Stimulated activated memory B cell treated with anti-CD40 and anti-IgM and Interleukin-4, amounts not matched to agents 10 μg/mL and 1 μg/mL and 100 μg/mL, for 72 hours (primary cell): ENCODE measurements around the gene TEKT2.

ENCODE experiments used
- ATAC-seq: fragments of 150-1000 bp; cut with Tn5 transposase; 2 replicates; pipeline ENCODE4 v1.10.0; 2021
- H3K27ac Mint-ChIP-seq: one replicate; pipeline ENCODE4 v1.8.0; 2022; ENCODE audit warnings: mild to moderate bottlenecking, mixed read lengths
- H3K27me3 Mint-ChIP-seq: one replicate; pipeline ENCODE4 v1.8.0; 2022; ENCODE audit warnings: mixed read lengths
- H3K36me3 Mint-ChIP-seq: one replicate; pipeline ENCODE4 v1.8.0; 2022; ENCODE audit warnings: mixed read lengths
- H3K4me1 Mint-ChIP-seq: one replicate; pipeline ENCODE4 v1.8.0; 2022; ENCODE audit warnings: mixed read lengths
- H3K4me3 Mint-ChIP-seq: one replicate; pipeline ENCODE4 v1.8.0; 2022; ENCODE audit warnings: mild to moderate bottlenecking, moderate library complexity, mixed read lengths
- H3K9me3 Mint-ChIP-seq: one replicate; pipeline ENCODE4 v1.8.0; 2022; ENCODE audit warnings: mixed read lengths

Gene TEKT2

DNA sequence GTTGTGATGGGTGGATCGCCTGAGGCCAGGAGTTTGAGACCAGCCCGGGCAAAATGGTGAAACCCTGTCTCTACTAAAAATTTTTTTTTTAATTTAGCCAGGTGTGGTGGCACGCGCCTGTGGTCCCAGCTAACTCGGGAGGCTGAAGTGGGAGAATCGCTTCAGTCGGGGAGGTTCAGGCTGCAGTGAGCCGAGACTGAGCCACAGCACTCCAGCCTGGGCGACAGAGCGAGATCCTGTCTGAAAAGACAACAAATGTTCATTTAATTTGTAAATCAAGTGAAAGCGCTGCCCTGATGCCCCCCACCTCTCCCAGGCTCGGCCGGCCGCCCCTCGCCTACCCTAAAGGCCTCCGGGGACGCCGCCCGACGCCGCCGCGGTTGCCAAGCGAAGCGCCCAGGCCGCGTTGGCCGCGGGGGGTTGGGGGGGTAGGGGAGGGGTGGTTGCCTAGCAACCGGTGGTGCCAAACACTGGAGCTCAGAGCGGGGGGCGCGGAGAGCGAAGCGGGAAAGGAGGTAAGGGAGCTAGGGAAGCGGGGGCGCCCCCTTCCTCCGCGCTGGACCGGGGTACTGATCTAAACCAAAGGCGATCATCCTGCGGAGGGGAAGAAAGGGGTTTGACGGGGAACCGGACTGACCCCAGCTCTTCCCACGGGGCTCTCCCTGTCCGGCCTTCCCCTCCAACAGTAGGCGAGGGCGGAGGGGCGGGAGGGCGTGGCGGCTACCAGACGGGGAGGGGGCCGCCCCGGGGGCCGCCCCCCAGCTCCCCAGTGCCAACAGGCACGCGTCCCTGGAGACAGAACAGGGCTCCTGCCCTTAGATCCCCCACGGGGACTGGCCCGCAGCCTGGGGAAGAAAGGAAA lies at the start of gene TEKT2:
Gene TEKT2 (plus strand): TSS at position 460 of the 862 bp plus-strand sequence. CDS start 828 bp downstream, outside the sequence.
- Mint-ChIP-seq H3K36me3 (no peaks in the 10 kb centered on the region), H3K4me1 (peaks cover under 1% of the 10 kb centered on the region), H3K27ac (no peak within 1 kb of the TSS), H3K4me3 (peak within 1 kb of the TSS; percentile 58), H3K9me3 (no peaks in the 10 kb centered on the region), H3K27me3 (peaks cover 46% of the 10 kb centered on the region)
- ATAC-seq = no peak

GRCh38 chr1:36034692-36035091 lies 49.2 kb upstream of the TEKT2 start:
- Mint-ChIP-seq H3K27ac (no peak overlapping the region), H3K36me3 (peaks cover 48% of the 10 kb centered on the region), H3K9me3 (no peaks in the 10 kb centered on the region), H3K27me3 (no peaks in the 10 kb centered on the region), H3K4me3 (no peak overlapping the region), H3K4me1 (no peaks in the 10 kb centered on the region)
- ATAC-seq = no peak

DNA sequence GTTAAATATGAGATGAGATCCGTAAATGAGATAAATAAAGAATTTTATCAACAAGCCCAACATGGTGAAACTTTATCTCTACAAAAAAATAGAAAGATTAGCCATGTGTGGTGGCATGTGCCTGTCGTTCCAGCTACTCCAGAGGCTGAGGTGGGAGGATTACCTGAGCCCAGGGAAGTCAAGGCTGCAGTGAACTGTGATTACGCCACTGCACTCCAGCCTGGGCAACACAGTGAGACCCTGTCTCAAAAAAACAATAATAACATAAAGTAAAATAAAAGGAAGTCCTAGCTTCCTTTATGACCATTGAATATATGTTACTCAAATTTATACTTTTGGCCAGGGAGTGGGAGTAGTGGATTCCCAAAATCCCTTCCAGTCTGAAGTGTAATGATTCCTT lies 48.7 kb upstream of the TEKT2 start:
- no peaks in the 10 kb centered on the region for H3K9me3 Mint-ChIP-seq
- ATAC-seq = no peak
- H3K27me3 Mint-ChIP-seq = no peaks in the 10 kb centered on the region
- H3K36me3 Mint-ChIP-seq = peaks cover 48% of the 10 kb centered on the region
- H3K27ac Mint-ChIP-seq = no peak overlapping the region
- H3K4me3 Mint-ChIP-seq = no peak overlapping the region
- no peaks in the 10 kb centered on the region for H3K4me1 Mint-ChIP-seq

DNA sequence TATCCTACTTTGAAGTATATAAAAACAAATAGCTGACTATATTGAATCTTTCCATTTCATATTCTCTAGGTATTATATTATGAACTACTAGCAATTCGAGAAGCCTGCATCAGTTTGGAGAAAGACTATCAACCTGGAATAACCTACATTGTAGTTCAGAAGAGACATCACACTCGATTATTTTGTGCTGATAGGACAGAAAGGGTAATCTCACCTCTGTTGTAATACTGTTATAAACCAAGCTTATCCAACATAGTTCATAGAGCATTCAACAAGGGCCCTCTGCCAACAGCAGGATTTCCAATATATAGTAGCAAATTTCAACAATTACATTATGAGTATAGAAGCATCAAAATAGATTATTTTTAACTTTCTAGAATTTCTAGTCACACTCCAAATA lies 43.7 kb upstream of the TEKT2 start:
- Mint-ChIP-seq H3K9me3 (no peaks in the 10 kb centered on the region), H3K27me3 (no peaks in the 10 kb centered on the region), H3K4me1 (no peaks in the 10 kb centered on the region), H3K36me3 (peaks cover 38% of the 10 kb centered on the region), H3K27ac (no peak overlapping the region), H3K4me3 (no peak overlapping the region)
- ATAC-seq = no peak

DNA sequence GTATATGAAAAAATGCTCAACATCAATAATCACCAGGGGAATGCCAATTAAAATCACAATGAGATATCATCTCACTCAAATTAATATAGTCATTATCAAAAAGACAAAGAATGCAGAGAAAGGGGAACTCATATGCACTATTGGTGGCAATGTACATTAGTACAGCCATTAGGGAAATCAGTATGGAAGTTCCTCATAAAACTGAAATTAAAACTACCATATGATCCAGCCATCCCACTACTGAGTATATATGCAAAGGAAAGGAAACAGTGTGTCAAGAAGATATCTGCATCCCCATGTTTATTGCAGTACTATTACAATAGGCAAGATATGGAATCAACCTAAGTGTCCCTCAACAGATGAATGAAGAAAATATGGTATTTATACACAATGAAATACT lies 32.1 kb upstream of the TEKT2 start:
- no peaks in the 10 kb centered on the region for H3K4me1 Mint-ChIP-seq
- peaks cover 61% of the 10 kb centered on the region for H3K36me3 Mint-ChIP-seq
- ATAC-seq = no peak
- no peaks in the 10 kb centered on the region for H3K27me3 Mint-ChIP-seq
- H3K9me3 Mint-ChIP-seq = peaks cover 6% of the 10 kb centered on the region
- H3K27ac Mint-ChIP-seq = no peak overlapping the region
- no peak overlapping the region for H3K4me3 Mint-ChIP-seq

GRCh38 chr1:36053978-36054377 lies 29.9 kb upstream of the TEKT2 start:
- ATAC-seq = no peak
- no peak overlapping the region for H3K27ac Mint-ChIP-seq
- H3K36me3 Mint-ChIP-seq = peaks cover 40% of the 10 kb centered on the region

GRCh38 chr1:36055706-36056105 lies 28.2 kb upstream of the TEKT2 start:
- no peaks in the 10 kb centered on the region for H3K9me3 Mint-ChIP-seq
- H3K27ac Mint-ChIP-seq = no peak overlapping the region
- H3K27me3 Mint-ChIP-seq = no peaks in the 10 kb centered on the region
- H3K36me3 Mint-ChIP-seq = peaks cover 33% of the 10 kb centered on the region
- ATAC-seq = no peak
- H3K4me1 Mint-ChIP-seq = no peaks in the 10 kb centered on the region
- H3K4me3 Mint-ChIP-seq = no peak overlapping the region

More at GRCh38 chr1:36053978-36054377, 29.9 kb upstream of the TEKT2 start:
- Mint-ChIP-seq H3K9me3 (no peaks in the 10 kb centered on the region), H3K4me1 (no peaks in the 10 kb centered on the region), H3K27me3 (no peaks in the 10 kb centered on the region), H3K4me3 (no peak overlapping the region)

GRCh38 chr1:36062315-36062714 lies 21.6 kb upstream of the TEKT2 start:
- no peak overlapping the region for H3K27ac Mint-ChIP-seq
- ATAC-seq = no peak
- peaks cover 5% of the 10 kb centered on the region for H3K36me3 Mint-ChIP-seq
- H3K4me3 Mint-ChIP-seq = no peak overlapping the region
- H3K9me3 Mint-ChIP-seq = no peaks in the 10 kb centered on the region
- no peaks in the 10 kb centered on the region for H3K27me3 Mint-ChIP-seq
- H3K4me1 Mint-ChIP-seq = no peaks in the 10 kb centered on the region

DNA sequence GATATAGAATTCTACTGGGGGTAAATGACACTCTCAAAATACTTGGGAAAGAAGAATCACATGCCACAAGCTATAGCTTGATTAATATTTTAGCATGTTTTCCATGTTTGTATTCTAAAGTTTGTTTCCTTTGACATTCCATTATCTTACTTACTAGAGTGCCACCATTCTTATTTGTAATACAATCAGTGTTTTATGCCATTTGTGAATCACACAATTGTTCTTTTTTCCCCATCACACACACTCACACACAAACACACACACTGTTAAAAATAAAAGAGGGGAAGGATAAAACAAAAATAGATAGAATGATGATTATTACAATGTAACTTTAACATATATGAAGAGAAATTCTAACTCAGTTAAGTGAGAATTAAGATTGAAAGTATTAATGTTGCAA lies 16.0 kb upstream of the TEKT2 start:
- ATAC-seq = no peak
- H3K27me3 Mint-ChIP-seq = no peaks in the 10 kb centered on the region

DNA sequence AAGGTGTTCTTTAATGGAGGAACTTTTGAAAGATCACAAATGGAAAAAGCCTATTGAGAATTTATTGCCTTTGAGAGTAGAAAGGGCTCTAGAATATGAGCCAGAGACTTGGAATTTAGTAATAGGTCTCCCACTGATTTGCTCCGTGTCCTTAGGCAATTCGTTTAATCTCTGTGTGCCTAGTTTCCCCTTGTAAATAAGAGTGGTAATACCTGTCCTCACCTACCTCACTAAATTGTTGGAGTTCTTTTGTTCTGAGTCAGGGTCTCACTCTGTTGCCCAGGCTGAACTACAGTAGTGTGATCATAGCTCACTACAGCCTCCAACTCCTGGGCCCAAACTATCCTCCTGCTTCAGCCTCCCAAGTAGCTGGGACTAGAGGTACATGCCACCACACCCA lies 15.0 kb upstream of the TEKT2 start:
- H3K36me3 Mint-ChIP-seq = no peaks in the 10 kb centered on the region
- H3K4me1 Mint-ChIP-seq = no peaks in the 10 kb centered on the region
- no peak overlapping the region for H3K4me3 Mint-ChIP-seq
- no peaks in the 10 kb centered on the region for H3K27me3 Mint-ChIP-seq
- H3K9me3 Mint-ChIP-seq = no peaks in the 10 kb centered on the region
- no peak for ATAC-seq
- no peak overlapping the region for H3K27ac Mint-ChIP-seq

More for the DNA sequence above, 16.0 kb upstream of the TEKT2 start:
- no peak overlapping the region for H3K4me3 Mint-ChIP-seq
- H3K36me3 Mint-ChIP-seq = no peaks in the 10 kb centered on the region
- H3K4me1 Mint-ChIP-seq = no peaks in the 10 kb centered on the region
- no peak overlapping the region for H3K27ac Mint-ChIP-seq
- no peaks in the 10 kb centered on the region for H3K9me3 Mint-ChIP-seq

DNA sequence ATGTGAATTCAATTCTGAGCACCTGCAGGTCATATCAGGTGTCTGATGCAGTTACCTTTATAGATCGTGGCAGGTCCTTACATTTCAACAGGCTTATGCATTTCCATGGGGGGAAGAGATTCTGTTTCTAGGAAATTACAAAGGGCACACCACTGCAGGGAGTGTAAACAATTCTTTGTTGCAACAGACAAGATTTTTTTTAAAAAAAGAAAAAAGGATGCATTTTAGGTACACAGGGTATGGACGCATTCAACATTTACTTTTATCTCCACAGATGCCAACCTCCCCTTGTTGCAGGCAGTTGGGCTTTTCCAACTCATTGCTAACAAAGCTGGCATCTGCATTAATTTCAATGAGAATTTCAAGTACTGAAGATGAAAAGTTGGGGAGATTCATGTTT lies 13.5 kb upstream of the TEKT2 start:
- Mint-ChIP-seq H3K36me3 (no peaks in the 10 kb centered on the region), H3K4me3 (no peak overlapping the region), H3K27ac (no peak overlapping the region), H3K4me1 (no peaks in the 10 kb centered on the region), H3K9me3 (no peaks in the 10 kb centered on the region), H3K27me3 (no peaks in the 10 kb centered on the region)
- no peak for ATAC-seq

- ATAC-seq = no peak
- H3K4me1 Mint-ChIP-seq = no peaks in the 10 kb centered on the region
- H3K27me3 Mint-ChIP-seq = peaks cover 24% of the 10 kb centered on the region
- H3K9me3 Mint-ChIP-seq = no peaks in the 10 kb centered on the region
- H3K36me3 Mint-ChIP-seq = no peaks in the 10 kb centered on the region
- H3K27ac Mint-ChIP-seq = no peak overlapping the region
- no peak overlapping the region for H3K4me3 Mint-ChIP-seq
These were observed 6.8 kb upstream of the TEKT2 start for GRCh38 chr1:36076979-36077573.

DNA sequence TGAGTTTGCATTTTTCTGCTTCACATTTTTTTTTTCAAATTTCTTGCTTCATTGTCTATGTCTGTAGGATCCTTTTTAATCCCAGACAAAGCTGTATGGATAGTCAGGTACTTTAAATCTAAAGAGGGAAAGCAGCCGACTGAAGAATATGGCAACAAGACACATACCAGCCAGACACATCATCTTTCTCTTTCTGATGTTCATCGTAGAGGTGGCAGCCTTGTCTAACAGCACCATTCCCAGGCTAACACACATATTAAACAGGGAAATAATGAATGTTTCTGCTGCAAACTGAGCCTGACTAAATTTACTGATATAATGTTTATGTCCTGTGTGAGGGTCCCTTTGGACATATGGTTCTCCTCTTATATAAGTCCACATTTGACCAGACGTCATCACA lies 3.7 kb upstream of the TEKT2 start:
- H3K27ac Mint-ChIP-seq = no peak overlapping the region
- H3K27me3 Mint-ChIP-seq = peaks cover 38% of the 10 kb centered on the region
- no peak for ATAC-seq
- no peaks in the 10 kb centered on the region for H3K36me3 Mint-ChIP-seq
- no peak overlapping the region for H3K4me3 Mint-ChIP-seq
- H3K4me1 Mint-ChIP-seq = no peaks in the 10 kb centered on the region
- no peaks in the 10 kb centered on the region for H3K9me3 Mint-ChIP-seq

- H3K9me3 Mint-ChIP-seq = no peaks in the 10 kb centered on the region
- no peak overlapping the region for H3K27ac Mint-ChIP-seq
- H3K4me3 Mint-ChIP-seq = no peak overlapping the region
- no peaks in the 10 kb centered on the region for H3K4me1 Mint-ChIP-seq
- ATAC-seq = no peak
- peaks cover 44% of the 10 kb centered on the region for H3K27me3 Mint-ChIP-seq
- H3K36me3 Mint-ChIP-seq = no peaks in the 10 kb centered on the region
These were observed 3.1 kb upstream of the TEKT2 start for GRCh38 chr1:36080801-36081200.

- Mint-ChIP-seq H3K27me3 (peaks cover 55% of the 10 kb centered on the region), H3K36me3 (no peaks in the 10 kb centered on the region), H3K9me3 (no peaks in the 10 kb centered on the region), H3K27ac (no peak overlapping the region), H3K4me3 (no peak overlapping the region), H3K4me1 (no peaks in the 10 kb centered on the region)
- ATAC-seq = no peak
These were observed 1.9 kb upstream of the TEKT2 start for GRCh38 chr1:36081926-36082485.

GRCh38 chr1:36083219-36083618 lies 675 bp upstream of the TEKT2 start:
- Mint-ChIP-seq H3K27ac (no peak overlapping the region), H3K27me3 (peaks cover 53% of the 10 kb centered on the region), H3K36me3 (no peaks in the 10 kb centered on the region), H3K4me3 (no peak overlapping the region), H3K9me3 (no peaks in the 10 kb centered on the region), H3K4me1 (no peaks in the 10 kb centered on the region)
- no peak for ATAC-seq
